ENCODE measurements around the gene ZSCAN10. TPM values are rescaled to one million over a fixed set of nuclear protein-coding genes. Genes with fewer than 3 reads are reported as not detected.

ZSCAN10 gene
- total RNA-seq, 1 donor from 2014 or later, result not detected

DNA sequence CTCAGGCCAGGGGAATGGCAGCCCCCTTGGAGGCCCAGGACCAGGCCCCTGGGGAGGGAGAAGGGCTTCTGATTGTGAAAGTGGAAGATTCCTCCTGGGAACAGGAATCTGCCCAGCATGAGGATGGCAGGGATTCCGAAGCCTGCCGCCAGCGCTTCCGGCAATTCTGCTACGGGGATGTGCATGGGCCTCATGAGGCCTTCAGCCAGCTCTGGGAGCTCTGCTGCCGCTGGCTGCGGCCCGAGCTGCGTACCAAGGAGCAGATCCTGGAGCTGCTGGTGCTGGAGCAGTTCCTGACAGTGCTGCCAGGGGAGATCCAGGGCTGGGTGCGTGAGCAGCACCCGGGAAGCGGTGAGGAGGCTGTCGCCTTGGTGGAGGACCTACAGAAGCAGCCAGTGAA is 38.2 kb upstream of the ZSCAN10 start:
- Histone ChIP-seq H3K27ac (no peak overlapping the region), H3K4me1 (peaks cover 5 to 20% of the 10 kb centered on the region in 2 donors), H3K27me3 (no peaks in the 10 kb centered on the region), H3K4me3 (no peak overlapping the region), H3K36me3 (peaks cover 20 to 26% of the 10 kb centered on the region in 2 donors), H3K9me3 (no peaks in the 10 kb centered on the region)
- DNase-seq (ENCODE audit: low spot score in 2 of 2), result no peak
- TF ChIP-seq, protein P1, sequence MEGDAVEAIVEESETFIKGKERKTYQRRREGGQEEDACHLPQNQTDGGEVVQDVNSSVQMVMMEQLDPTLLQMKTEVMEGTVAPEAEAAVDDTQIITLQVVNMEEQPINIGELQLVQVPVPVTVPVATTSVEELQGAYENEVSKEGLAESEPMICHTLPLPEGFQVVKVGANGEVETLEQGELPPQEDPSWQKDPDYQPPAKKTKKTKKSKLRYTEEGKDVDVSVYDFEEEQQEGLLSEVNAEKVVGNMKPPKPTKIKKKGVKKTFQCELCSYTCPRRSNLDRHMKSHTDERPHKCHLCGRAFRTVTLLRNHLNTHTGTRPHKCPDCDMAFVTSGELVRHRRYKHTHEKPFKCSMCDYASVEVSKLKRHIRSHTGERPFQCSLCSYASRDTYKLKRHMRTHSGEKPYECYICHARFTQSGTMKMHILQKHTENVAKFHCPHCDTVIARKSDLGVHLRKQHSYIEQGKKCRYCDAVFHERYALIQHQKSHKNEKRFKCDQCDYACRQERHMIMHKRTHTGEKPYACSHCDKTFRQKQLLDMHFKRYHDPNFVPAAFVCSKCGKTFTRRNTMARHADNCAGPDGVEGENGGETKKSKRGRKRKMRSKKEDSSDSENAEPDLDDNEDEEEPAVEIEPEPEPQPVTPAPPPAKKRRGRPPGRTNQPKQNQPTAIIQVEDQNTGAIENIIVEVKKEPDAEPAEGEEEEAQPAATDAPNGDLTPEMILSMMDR (IDR thresholded peaks at IDR 0.05), result no peak
- intact Hi-C loops (cut with DNase I), result no loop called here

DNA sequence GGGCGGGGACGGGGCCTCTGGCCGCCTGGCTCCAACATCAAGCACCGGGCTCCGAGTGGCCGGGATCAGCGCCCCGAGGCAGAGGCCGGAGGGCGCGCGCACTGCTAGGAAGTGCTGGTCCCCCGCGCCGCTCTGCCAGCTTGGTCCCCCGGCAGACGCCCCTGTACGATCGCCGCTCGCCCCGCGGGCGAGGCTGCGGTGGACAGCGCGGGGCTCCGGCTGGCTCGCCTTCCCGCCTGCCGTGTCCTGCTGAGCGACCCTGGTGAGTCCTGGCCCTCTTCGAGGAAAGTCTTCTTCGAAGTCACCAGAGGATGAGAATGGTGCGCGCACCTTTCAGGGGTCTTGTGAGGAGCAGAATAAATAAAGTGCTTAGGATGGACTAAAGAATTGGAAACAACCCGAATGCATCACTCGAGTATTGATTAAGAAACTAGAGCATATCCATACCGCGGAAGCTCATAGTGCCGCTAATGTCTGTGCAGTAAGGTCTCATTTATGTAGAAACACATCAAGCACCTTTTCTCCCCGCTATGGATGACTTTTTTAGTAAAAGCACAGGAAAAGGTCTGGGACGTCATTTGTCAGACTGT is 36.1 kb upstream of the ZSCAN10 start:
- TF ChIP-seq, protein P1 (IDR thresholded peaks at IDR 0.05), result no peak
- Histone ChIP-seq H3K4me3 (peak overlapping the region; percentile 68 to 81), H3K4me1 (peaks cover 5 to 20% of the 10 kb centered on the region in 2 donors), H3K36me3 (peaks cover 5 to 16% of the 10 kb centered on the region in 2 donors), H3K27me3 (no peaks in the 10 kb centered on the region), H3K27ac (peak overlapping the region; percentile 85 to 95), H3K9me3 (no peaks in the 10 kb centered on the region)
- DNase-seq (ENCODE audit: low spot score in 2 of 2), result no peak
- intact Hi-C loops (cut with DNase I), result loop anchor here (2.0 kb wide), 1 partner anchor 76 kb away; no protein-coding TSS in a partner anchor

GRCh38 chr16:3134338-3135125 is 35.4 kb upstream of the ZSCAN10 start, which contains the start of gene ZNF213:
Gene ZNF213, plus strand, starts transcription at chr16:3135029. Its CDS starts 2,252 bp downstream, at chr16:3137281.
- Histone ChIP-seq H3K27me3 (no peaks in the 10 kb centered on the region), H3K27ac (peak within 1 kb of the TSS; percentile 85 to 95), H3K4me1 (peaks cover 5 to 23% of the 10 kb centered on the region in 2 donors), H3K36me3 (peaks cover 5 to 16% of the 10 kb centered on the region in 2 donors), H3K4me3 (peak within 1 kb of the TSS; percentile 68 to 81), H3K9me3 (no peaks in the 10 kb centered on the region)
- intact Hi-C loops (cut with DNase I), result loop anchor here (1.0 to 2.0 kb wide), 4 partner anchors 10 to 76 kb away; no protein-coding TSS in a partner anchor
- TF ChIP-seq, protein P1 (IDR thresholded peaks at IDR 0.05), result no peak
- DNase-seq (ENCODE audit: low spot score in 2 of 2), result peak; percentile 96 to 98

GRCh38 chr16:3133844-3134243 is 34.8 kb upstream of the ZSCAN10 start:
- H3K4me1 ChIP-seq, result peaks cover 8 to 28% of the 10 kb centered on the region in 2 donors
- peak overlapping the region; percentile 82 to 95 for H3K27ac ChIP-seq
- H3K9me3 ChIP-seq, result no peaks in the 10 kb centered on the region
- TF ChIP-seq, protein P1 (IDR thresholded peaks at IDR 0.05), result no peak
- H3K27me3 ChIP-seq, result no peaks in the 10 kb centered on the region
- intact Hi-C loops (cut with DNase I), result loop anchor here (1.0 to 2.0 kb wide), 4 partner anchors 10 to 75 kb away; no protein-coding TSS in a partner anchor
- no peak for DNase-seq (ENCODE audit: low spot score in 2 of 2)
- peak overlapping the region; percentile 68 to 81 for H3K4me3 ChIP-seq
- peaks cover 5 to 10% of the 10 kb centered on the region in 2 donors for H3K36me3 ChIP-seq

GRCh38 chr16:3131755-3132377 is 32.8 kb upstream of the ZSCAN10 start:
- Histone ChIP-seq H3K36me3 (peaks cover 0 to 8% of the 10 kb centered on the region in 2 donors), H3K9me3 (no peaks in the 10 kb centered on the region), H3K4me3 (no peak overlapping the region), H3K4me1 (peaks cover 12 to 35% of the 10 kb centered on the region in 2 donors), H3K27ac (no peak overlapping the region), H3K27me3 (no peaks in the 10 kb centered on the region)
- TF ChIP-seq, protein P1 (IDR thresholded peaks at IDR 0.05), result peak in 2 of 3 experiments; percentile 20 to 27
- no peak for DNase-seq (ENCODE audit: low spot score in 2 of 2)
- intact Hi-C loops (cut with DNase I), result no loop called here

Measured in ascending aorta (tissue), 2 donors.